Glutamatergic neuron (in vitro differentiated cells): ENCODE data around the gene NDUFS4. TPM values are rescaled to one million over a fixed set of nuclear protein-coding genes. Genes with fewer than 3 reads are reported as not detected.
"Not testable (repeated sequence)": the region's sequence is repeated elsewhere in the genome, so short reads cannot be mapped to it uniquely, and the experiment has no call there.

ENCODE experiments used
- DNase-seq: peaks from one replicate; pipeline ENCODE4 v3.0.0; 2022
- H3K27ac Mint-ChIP-seq: one replicate; pipeline ENCODE4 v1.8.0; 2020; ENCODE audit warnings: mild to moderate bottlenecking, mixed read lengths, inconsistent platforms; ENCODE audit not compliant: unreplicated experiment
- H3K27me3 Mint-ChIP-seq: one replicate; pipeline ENCODE4 v1.8.0; 2020; ENCODE audit warnings: mild to moderate bottlenecking, moderate library complexity, mixed read lengths, inconsistent platforms; ENCODE audit not compliant: unreplicated experiment
- H3K36me3 Mint-ChIP-seq: one replicate; pipeline ENCODE4 v1.8.0; 2020; ENCODE audit warnings: mild to moderate bottlenecking, mixed read lengths, inconsistent platforms; ENCODE audit not compliant: unreplicated experiment
- H3K4me1 Mint-ChIP-seq: one replicate; pipeline ENCODE4 v1.8.0; 2020; ENCODE audit warnings: mild to moderate bottlenecking, low read depth, mixed read lengths, inconsistent platforms; ENCODE audit not compliant: unreplicated experiment
- H3K4me3 Mint-ChIP-seq: one replicate; pipeline ENCODE4 v1.8.0; 2020; ENCODE audit warnings: mild to moderate bottlenecking, mixed read lengths, inconsistent platforms; ENCODE audit not compliant: unreplicated experiment
- H3K9me3 Mint-ChIP-seq: one replicate; pipeline ENCODE4 v1.8.0; 2020; ENCODE audit warnings: mild to moderate bottlenecking, moderate library complexity, mixed read lengths, inconsistent platforms; ENCODE audit not compliant: unreplicated experiment
- total RNA-seq: library from RNA; stranded (reverse); fragmentation: NEBNext Ultra II Directional; extraction: Animal tissue kit (Norgen Biotek cat#: 25700); gene quantifications from one replicate; pipeline ENCODE4 v1.2.1, GENCODE V29; 2021; ENCODE audit not compliant: unreplicated experiment
- TF ChIP-seq, protein P1 (sequence below): fragments of 200-600 bp; sonication (generic); IDR thresholded peaks from one replicate; pipeline ENCODE4 v1.5.0; 2021; ENCODE audit not compliant: partially characterized antibody, unreplicated experiment

The NDUFS4 gene
- total RNA-seq, 1 donor from 2014 or later: 87.3 TPM

DNA sequence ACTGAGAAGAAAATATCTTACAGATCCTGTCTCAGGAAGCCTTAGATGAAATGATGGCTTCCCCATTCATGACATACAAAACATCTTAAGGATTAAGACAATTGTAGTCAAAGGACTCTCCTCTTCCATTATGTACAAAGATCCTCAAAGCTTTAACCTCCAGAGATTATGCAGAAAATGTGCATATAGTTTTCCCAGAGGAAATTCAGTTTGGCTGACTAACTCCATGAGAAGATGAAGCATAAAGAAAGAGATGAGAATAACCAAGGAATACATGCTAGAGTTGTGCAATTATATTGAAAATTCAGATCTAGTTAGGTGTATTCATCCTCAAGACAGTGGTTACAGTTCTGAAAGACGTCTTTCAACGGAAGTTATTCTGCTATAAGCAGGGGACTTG lies 18.6 kb upstream of the NDUFS4 start:
- H3K9me3 Mint-ChIP-seq: no peaks in the 10 kb centered on the region
- H3K4me1 Mint-ChIP-seq: no peaks in the 10 kb centered on the region
- H3K4me3 Mint-ChIP-seq: no peak overlapping the region
- DNase-seq: no peak
- no peaks in the 10 kb centered on the region for H3K27me3 Mint-ChIP-seq
- no peaks in the 10 kb centered on the region for H3K36me3 Mint-ChIP-seq
- H3K27ac Mint-ChIP-seq: no peak overlapping the region
- TF ChIP-seq, protein P1, sequence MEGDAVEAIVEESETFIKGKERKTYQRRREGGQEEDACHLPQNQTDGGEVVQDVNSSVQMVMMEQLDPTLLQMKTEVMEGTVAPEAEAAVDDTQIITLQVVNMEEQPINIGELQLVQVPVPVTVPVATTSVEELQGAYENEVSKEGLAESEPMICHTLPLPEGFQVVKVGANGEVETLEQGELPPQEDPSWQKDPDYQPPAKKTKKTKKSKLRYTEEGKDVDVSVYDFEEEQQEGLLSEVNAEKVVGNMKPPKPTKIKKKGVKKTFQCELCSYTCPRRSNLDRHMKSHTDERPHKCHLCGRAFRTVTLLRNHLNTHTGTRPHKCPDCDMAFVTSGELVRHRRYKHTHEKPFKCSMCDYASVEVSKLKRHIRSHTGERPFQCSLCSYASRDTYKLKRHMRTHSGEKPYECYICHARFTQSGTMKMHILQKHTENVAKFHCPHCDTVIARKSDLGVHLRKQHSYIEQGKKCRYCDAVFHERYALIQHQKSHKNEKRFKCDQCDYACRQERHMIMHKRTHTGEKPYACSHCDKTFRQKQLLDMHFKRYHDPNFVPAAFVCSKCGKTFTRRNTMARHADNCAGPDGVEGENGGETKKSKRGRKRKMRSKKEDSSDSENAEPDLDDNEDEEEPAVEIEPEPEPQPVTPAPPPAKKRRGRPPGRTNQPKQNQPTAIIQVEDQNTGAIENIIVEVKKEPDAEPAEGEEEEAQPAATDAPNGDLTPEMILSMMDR: no peak

DNA sequence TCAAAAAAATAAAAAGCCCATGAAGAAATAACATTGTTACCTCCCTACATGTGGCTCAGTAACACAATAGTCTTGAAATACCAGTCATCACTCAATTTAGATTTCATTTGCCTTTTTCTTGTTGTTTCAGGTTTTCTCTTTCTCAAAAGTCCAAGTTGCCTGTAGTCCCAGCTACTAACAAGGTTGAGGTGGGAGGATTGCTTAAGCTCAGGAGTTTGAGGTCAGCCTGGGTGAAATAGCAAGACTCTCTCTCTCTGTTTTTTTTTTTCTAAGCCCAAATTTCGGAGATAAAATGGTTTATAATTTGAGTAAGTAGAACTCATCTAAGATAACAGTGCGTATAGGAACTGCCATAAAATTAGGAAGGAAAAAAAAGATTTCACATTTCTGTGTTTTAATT lies 17.5 kb upstream of the NDUFS4 start:
- Mint-ChIP-seq H3K27me3 (no peaks in the 10 kb centered on the region), H3K4me1 (no peaks in the 10 kb centered on the region), H3K4me3 (no peak overlapping the region), H3K36me3 (no peaks in the 10 kb centered on the region), H3K27ac (no peak overlapping the region), H3K9me3 (no peaks in the 10 kb centered on the region)
- no peak for DNase-seq
- TF ChIP-seq, protein P1: no peak

DNA sequence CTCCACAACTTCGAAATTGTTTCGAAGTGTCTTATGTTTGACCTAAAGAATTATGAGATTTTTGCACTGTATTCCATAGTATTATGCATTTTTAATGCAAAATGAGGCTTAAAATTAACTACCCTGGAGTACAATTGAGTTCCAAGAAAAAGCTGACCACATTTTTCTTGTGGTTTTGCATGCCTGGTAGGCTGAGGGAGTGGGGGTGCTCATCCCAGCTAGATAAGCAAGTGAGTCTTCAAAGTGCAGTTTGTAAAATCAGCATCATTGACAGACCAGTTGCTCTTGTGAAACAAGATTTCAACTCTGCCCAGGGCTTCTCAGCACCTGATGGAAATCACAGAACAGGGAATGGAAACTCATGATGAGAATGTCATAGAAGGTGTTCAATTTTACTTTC lies 17.0 kb upstream of the NDUFS4 start:
- no peak for DNase-seq
- TF ChIP-seq, protein P1: no peak
- Mint-ChIP-seq H3K9me3 (no peaks in the 10 kb centered on the region), H3K4me3 (no peak overlapping the region), H3K36me3 (no peaks in the 10 kb centered on the region), H3K27me3 (no peaks in the 10 kb centered on the region), H3K27ac (no peak overlapping the region), H3K4me1 (no peaks in the 10 kb centered on the region)

DNA sequence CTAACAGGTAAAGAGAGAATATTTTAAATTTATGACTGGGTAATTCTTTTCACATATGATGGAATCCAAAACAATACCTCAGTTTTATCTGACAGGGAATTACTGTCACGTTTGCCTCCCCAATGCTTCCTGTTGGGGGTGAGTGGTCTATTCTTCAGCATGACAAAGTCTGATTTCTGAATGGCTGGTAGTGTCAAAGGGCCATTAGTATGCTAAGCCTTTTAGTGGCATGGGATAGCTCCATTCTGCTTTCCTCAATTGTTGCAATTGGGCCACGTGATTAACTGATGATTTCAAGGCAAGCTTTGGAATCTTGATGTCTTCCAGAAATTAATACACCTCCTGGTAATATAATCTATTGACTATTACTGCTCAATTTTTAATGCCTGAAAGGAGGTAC lies 14.7 kb upstream of the NDUFS4 start:
- TF ChIP-seq, protein P1: no peak
- DNase-seq: no peak
- Mint-ChIP-seq H3K4me1 (no peaks in the 10 kb centered on the region), H3K27ac (no peak overlapping the region), H3K36me3 (no peaks in the 10 kb centered on the region), H3K4me3 (no peak overlapping the region), H3K9me3 (no peaks in the 10 kb centered on the region), H3K27me3 (no peaks in the 10 kb centered on the region)

DNA sequence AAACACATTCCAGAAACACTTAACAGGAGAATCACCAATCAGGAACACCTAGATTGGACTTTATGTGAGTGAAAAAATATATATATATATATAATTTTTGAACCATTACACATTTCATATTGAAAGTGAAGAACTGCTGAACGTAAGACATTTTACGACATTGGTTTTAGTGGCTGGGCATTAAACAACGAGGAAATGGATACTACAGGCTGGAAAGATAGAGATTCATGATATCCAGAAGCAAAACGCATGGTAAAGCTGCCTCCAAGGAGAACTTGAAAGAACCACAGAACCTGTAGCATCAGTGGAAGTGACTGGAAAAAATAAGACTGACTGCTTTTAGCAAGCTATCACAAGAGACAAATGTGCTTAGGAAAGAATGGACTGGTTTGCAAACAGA lies 13.2 kb upstream of the NDUFS4 start:
- Mint-ChIP-seq H3K36me3 (no peaks in the 10 kb centered on the region), H3K4me1 (no peaks in the 10 kb centered on the region), H3K4me3 (no peak overlapping the region), H3K27ac (no peak overlapping the region), H3K27me3 (no peaks in the 10 kb centered on the region), H3K9me3 (no peaks in the 10 kb centered on the region)
- TF ChIP-seq, protein P1: no peak
- DNase-seq: no peak

DNA sequence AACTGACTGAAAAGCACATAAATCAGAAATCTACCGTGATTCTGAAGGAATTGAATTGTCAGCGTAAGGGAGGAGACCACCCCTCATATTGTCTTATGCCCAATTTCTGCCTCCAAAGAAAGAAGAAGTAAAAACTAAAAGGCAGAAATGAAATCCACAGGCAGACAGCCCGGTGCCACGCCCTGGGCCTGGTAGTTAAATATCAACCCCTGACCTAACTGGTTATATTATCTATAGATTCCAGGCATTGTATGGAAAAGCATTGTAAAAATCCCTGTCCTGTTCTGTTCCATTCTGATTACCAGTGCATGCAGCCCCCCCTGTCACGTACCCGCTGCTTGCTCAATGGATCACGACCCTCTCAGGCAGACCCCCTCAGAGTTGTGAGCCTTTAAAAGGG lies 11.9 kb upstream of the NDUFS4 start:
- not testable (repeated sequence) for H3K27me3 Mint-ChIP-seq, H3K36me3 Mint-ChIP-seq, H3K27ac Mint-ChIP-seq, H3K9me3 Mint-ChIP-seq, H3K4me3 Mint-ChIP-seq, H3K4me1 Mint-ChIP-seq, DNase-seq
